ENCODE results near the gene NEURL1B.

GRCh38 chr5:172658961-172659501 is 18.0 kb downstream of the NEURL1B start:
- TF ChIP-seq EZH2 (IDR thresholded peaks at IDR 0.05; ENCODE audit: insufficient read depth, poor library complexity, severe bottlenecking) (no peak), EZH2phosphoT487 (IDR thresholded peaks at IDR 0.05; ENCODE audit: insufficient read depth, low read depth) (no peak)
